Activated T-cell treated with anti-CD3 and anti-CD28 coated beads, Interleukin-2, amount 50 U/mL, for 72 hours (primary cell): ENCODE data around the gene AGRN. TPM values are rescaled to one million over a fixed set of nuclear protein-coding genes. Genes with fewer than 3 reads are reported as not detected.
"Not testable (repeated sequence)": the region's sequence is repeated elsewhere in the genome, so short reads cannot be mapped to it uniquely, and the experiment has no call there.

ENCODE experiments used
- ATAC-seq, 2 donors: fragments of 150-1000 bp; cut with Tn5 transposase; replicated peaks in 1 of 2; 2 replicates each; pipeline ENCODE4 v1.10.0; 2021; ENCODE audit warnings: moderate library complexity in 2 of 2, mild to moderate bottlenecking in 1 of 2
- DNase-seq, 2 donors: peaks; one replicate each; pipeline ENCODE4 v3.0.0; 2021 to 2022; ENCODE audit warnings: mixed read lengths in 1 of 2
- H3K27ac Mint-ChIP-seq: one replicate; pipeline ENCODE4 v1.8.0; 2022; ENCODE audit warnings: mild to moderate bottlenecking, moderate library complexity, mixed read lengths
- H3K27me3 Mint-ChIP-seq: one replicate; pipeline ENCODE4 v1.8.0; 2022; ENCODE audit warnings: low read depth, mixed read lengths
- H3K36me3 Mint-ChIP-seq, 2 donors: one replicate each; pipeline ENCODE4 v1.8.0; 2022; ENCODE audit warnings: mixed read lengths in 2 of 2, mild to moderate bottlenecking in 1 of 2; ENCODE audit not compliant: insufficient read depth in 2 of 2
- H3K4me1 Mint-ChIP-seq: one replicate; pipeline ENCODE4 v1.8.0; 2022; ENCODE audit warnings: low read depth, mixed read lengths
- H3K4me3 Mint-ChIP-seq, 2 donors: one replicate each; pipeline ENCODE4 v1.8.0; 2022; ENCODE audit warnings: mild to moderate bottlenecking in 2 of 2, mixed read lengths in 2 of 2, moderate library complexity in 2 of 2
- H3K9me3 Mint-ChIP-seq, 2 donors: one replicate each; pipeline ENCODE4 v1.8.0; 2022; ENCODE audit warnings: mixed read lengths in 2 of 2
- total RNA-seq, 2 donors: library from RNA; stranded (reverse); gene quantifications; one replicate each; pipeline ENCODE4 v1.2.3, GENCODE V29; 2022

AGRN gene
- total RNA-seq, 2 donors from 2014 or later: 69.0 to 112 TPM

DNA sequence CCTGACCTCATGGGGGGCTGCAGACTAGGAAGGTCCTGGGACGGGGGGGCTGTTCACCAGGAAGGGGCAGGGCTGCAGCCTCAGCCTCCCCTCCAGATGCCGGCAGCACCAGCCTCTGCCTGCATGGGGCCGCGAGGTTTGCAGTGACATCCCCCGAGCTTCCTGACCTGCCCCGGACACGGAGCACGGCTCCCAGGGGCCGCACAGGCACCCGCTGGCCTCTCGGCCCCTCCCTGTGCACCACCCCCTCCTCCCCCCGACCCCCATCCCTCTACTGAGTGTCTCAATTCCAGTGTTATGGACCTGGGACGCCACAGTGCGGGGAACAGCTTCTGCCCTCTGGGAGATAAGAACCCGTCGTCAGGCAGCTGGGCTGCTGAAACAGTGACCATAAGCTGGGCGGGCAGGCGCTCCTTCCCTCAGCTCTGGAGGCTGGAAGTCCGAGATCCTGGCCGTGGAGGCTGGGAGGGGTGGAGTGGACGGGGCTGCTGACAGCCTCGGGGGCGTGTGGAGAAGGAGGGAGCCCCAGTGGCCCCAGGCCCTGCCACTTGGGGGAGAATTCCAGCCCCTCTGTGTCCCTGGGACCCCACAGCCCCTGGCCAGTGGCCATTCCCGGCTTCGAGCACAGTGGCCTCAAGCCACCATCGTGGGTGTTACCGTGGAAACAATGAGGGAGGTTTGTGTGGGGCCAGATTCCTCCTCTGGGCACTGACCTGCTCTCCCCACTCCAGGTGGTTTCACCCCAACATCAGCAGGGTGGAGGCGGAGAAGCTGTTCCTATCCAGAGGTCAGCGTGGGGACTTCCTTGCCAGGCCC is 42.6 kb downstream of the AGRN start:
- Mint-ChIP-seq H3K27ac (peak overlapping the region; percentile 4), H3K27me3 (peaks cover 11% of the 10 kb centered on the region), H3K4me1 (peaks cover 55% of the 10 kb centered on the region), H3K4me3 (peak overlapping the region; percentile 75 to 95), H3K36me3 (peaks cover 0 to 23% of the 10 kb centered on the region in 2 donors), H3K9me3 (no peaks in the 10 kb centered on the region)
- ATAC-seq: no peak
- no peak for DNase-seq

DNA sequence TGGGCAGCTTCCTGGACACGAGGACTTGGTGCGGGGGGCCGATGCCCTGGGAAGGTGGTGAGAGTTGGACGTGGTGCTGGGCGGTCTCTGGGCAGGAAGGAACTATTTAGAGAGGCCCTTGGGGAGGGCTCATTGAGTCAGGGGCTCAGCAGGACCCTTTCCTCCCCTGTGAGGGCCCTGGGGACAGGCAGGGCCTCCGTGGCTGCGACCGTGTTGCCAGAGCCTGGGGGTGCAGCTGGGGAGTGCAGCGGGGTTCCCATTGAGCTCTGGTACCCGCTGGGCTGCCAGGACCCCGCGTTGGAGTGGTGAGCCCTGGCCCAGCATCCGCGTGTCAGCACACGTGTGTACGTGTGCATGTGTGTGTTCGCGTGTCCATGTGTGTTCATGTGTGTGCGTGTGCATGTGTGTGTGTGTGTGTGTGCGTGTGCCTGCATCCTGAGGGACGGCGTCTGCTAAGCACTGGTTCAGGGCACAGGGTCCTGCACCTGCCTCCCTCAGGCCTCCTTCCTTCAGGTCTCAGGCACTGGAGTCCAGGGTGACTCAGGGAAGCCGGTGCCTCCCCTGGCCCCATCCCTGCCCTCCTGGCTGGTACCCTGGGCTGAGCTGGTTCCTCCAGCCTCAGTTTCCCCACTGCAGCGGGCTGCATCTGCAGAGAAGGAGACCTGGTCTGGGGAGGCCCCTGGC is 43.5 kb downstream of the AGRN start:
- H3K27ac Mint-ChIP-seq: peak overlapping the region; percentile 4
- H3K27me3 Mint-ChIP-seq: peaks cover 5% of the 10 kb centered on the region
- H3K4me3 Mint-ChIP-seq: peak overlapping the region; percentile 75 to 95
- ATAC-seq (peak in 1 of 2 donors; percentile 2), DNase-seq (no peak)
- H3K9me3 Mint-ChIP-seq: no peaks in the 10 kb centered on the region
- peaks cover 0 to 23% of the 10 kb centered on the region in 2 donors for H3K36me3 Mint-ChIP-seq
- H3K4me1 Mint-ChIP-seq: peaks cover 56% of the 10 kb centered on the region

DNA sequence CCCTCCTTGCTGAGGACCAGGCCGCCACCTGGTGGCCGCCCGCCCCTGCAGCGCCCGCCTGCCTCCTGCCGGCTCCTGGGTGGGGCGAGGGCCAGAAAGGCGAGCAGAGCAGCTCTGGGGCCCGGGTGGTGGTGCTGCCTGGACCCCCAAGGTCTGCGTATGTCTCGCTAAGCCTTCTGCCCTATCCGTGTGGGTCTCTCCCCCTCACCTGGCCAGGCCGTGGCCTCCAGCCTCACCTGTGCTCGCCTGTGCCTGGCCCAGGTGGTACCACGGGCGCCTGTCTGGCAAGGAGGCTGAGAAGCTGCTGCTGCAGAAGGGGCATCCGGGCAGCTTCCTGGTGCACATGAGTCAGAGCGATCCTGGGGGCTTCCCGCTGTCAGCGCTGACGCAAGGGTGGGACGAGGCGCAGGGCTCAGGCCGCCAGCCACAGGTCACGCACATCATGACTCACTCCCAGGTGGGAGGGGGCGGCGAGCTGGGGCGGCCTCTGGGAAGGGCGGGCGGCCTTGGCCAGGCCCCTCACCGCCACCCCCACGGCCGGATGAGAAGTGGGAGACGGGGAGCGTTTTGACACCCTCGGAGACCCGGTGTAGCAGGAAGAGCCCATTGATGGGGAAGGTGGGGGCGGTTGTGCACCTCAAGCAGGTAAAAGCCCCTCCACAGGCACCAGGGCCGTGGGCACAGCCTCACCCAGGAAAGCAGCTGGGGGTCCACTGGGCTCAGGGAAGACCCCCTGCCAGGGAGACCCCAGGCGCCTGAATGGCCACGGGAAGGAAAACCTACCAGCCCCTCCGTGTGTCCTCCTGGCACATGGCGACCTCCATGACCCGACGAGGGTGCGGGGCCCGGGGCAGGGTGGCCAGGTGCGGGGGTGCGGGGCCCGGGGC is 44.3 kb downstream of the AGRN start:
- Mint-ChIP-seq H3K4me1 (peaks cover 52% of the 10 kb centered on the region), H3K36me3 (peaks cover 0 to 23% of the 10 kb centered on the region in 2 donors), H3K27ac (peak overlapping the region; percentile 27), H3K4me3 (peak overlapping the region; percentile 75 to 95), H3K27me3 (no peaks in the 10 kb centered on the region), H3K9me3 (no peaks in the 10 kb centered on the region)
- DNase-seq (peak; percentile 91 to 98), ATAC-seq (peak; percentile 76 to 78)

DNA sequence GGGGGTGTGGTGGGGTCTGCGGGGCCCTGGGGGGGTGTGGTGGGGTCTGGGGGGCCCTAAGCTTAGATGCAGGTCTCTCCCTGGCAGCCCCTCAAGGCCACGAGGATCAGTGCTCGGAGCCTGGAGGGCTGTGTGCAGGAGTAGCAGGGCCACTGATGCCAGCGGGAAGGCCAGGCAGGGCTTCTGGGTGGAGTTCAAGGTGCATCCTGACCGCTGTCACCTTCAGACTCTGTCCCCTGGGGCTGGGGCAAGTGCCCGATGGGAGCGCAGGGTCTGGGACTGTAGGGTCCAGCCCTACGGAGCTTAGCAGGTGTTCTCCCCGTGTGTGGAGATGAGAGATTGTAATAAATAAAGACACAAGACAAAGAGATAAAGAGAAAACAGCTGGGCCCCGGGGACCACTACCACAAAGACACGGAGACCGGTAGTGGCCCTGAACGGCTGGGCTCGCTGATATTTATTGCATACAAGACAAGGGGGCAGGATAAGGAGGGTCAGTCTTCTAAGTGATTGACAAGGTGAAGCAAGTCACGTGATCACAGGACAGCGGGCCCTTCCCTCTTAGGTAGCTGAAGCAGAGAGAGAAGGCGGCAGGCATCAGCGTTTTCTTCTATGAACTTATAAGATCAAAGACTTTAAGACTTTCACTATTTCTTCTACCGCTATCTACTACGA is 45.5 kb downstream of the AGRN start:
- H3K4me3 Mint-ChIP-seq: peak overlapping the region; percentile 73 to 88
- no peaks in the 10 kb centered on the region for H3K9me3 Mint-ChIP-seq
- H3K27me3 Mint-ChIP-seq: no peaks in the 10 kb centered on the region
- no peak for ATAC-seq
- H3K36me3 Mint-ChIP-seq: peaks cover 0 to 18% of the 10 kb centered on the region in 2 donors
- H3K27ac Mint-ChIP-seq: peak overlapping the region; percentile 6
- no peak for DNase-seq
- H3K4me1 Mint-ChIP-seq: peaks cover 47% of the 10 kb centered on the region

DNA sequence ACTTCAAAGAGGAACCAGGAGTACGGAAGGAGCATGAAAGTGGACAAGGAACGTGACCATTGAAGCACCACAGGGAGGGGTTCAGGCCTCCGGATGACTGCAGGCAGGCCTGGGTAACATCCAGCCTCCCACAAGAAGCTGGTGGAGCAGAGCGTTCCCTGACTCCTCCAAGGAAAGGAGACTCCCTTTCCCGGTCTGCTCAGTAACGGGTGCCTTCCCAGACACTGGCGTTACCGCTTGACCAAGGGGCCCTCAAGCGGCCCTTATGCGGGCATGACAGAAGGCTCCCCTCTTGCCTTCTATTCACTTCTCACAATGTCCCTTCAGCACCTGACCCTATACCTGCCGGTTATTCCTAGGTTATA is 46.0 kb downstream of the AGRN start:
- ATAC-seq, H3K9me3 Mint-ChIP-seq, H3K27me3 Mint-ChIP-seq, DNase-seq: not testable (repeated sequence)
- Mint-ChIP-seq H3K36me3 (peaks cover 0 to 15% of the 10 kb centered on the region in 2 donors), H3K27ac (peak overlapping the region; percentile 6), H3K4me3 (peak overlapping the region; percentile 73 to 88), H3K4me1 (peaks cover 43% of the 10 kb centered on the region)

DNA sequence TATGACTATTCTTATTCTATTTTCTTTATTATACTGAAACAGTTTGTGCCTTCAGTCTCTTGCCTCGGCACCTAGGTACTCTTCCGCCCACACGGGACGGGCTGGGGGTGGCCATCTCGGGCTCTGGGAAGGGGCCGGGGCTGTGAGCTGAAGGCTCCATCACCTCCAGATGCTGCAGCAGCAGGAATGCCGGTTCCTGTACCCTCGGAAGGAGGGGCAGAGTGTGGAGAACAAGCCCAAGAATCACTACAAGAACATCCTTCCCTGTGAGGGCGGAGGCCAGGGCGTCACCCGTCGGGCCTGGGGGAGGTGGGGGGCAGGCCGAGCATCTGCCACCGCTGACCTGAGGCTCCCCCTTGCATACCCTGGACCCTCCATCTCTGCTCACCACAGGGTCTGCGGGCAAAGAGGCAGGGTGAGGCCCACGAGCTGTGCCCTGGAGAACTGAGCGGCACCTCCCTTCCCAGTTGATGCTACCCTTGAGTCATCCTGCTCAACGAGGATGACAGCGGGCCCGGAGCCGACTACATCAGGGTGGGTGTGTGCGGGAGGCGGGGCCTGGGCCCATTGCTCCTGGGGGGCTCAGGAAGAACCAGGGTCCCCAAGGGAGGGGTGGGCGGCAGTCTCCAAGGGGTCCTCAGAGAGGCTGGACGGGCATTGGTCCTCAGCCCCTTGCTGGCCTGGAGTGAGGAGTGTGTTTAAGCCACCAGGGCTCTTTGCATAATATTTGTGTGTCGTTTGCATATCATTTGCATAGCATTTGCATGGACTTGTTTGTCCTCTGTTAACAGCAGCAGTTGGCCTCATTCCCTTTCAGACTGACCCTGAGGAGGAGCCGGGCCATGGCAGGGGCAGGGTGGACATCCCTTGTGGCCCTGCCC is 46.7 kb downstream of the AGRN start:
- ATAC-seq (no peak), DNase-seq (peak in 1 of 2 donors; percentile 54)
- Mint-ChIP-seq H3K27me3 (no peaks in the 10 kb centered on the region), H3K4me3 (peak overlapping the region; percentile 51 to 73), H3K4me1 (peaks cover 38% of the 10 kb centered on the region), H3K9me3 (no peaks in the 10 kb centered on the region), H3K36me3 (peaks cover 0 to 11% of the 10 kb centered on the region in 2 donors), H3K27ac (no peak overlapping the region)

DNA sequence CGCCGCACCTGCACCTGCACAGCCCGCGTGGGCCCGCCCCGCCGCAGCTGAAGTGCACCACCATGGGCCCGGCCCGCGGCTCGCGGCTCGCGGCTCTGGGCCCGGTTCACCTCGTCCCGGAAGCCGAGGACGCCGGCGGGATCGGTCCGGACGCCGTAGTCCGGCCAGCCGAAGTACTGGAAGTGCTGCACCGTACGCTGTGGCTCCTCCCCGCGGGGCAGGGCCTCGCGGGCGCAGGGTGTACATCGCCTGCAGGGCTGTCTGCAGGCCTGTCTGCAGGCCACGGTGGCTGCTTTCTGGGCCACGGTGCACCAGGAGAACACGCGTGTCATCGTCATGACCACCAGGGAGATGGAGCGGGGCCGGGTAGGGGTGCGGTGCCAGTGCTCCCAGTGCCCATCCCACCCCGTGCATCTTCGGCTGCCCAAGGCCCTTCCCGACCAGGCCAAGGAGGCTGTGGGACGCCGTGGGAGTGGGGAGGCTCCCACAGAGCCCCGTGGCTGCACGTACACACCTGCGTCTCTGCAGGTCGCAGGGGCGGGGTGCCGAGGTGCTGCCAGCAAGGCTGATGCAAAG is 47.5 kb downstream of the AGRN start:
- Mint-ChIP-seq H3K4me1 (peaks cover 36% of the 10 kb centered on the region), H3K27me3 (no peaks in the 10 kb centered on the region), H3K9me3 (no peaks in the 10 kb centered on the region), H3K36me3 (peaks cover 0 to 9% of the 10 kb centered on the region in 2 donors), H3K27ac (no peak overlapping the region), H3K4me3 (peak overlapping the region in 1 of 2 donors; percentile 89)
- DNase-seq: no peak
- no peak for ATAC-seq

DNA sequence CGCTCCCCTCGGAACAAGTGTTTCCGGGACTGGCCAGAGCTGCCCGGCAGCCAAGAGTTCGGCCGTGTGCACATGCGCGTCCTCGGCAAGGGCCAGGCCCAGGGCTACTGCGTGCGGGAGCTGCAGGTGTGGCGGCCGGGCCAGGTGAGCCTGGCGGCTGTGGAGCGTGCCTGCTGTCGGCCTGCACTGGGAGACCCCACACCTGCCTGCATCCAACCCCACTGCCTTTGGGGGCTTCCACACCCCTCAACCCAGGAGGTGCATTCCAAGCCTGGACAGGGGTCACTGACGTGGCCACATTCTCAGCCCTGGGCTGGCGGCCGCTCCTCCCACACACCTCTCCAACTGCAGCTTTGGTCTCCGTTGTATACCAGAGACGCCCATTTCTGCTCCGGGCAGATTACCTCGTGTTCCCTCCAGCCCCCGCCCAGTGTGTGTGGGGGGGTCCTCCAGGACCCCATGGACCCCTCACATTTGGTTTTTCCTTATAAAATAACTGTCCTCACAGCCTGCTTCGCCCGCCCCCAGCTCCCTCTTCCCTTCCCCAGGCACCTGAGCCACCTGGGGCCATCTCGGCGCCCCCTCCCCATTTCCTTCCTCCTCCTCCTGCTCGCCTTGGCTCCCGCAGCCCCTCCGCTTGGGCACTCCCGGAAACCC is 48.1 kb downstream of the AGRN start:
- H3K27ac Mint-ChIP-seq: no peak overlapping the region
- ATAC-seq (no peak), DNase-seq (no peak)
- H3K4me3 Mint-ChIP-seq: peak overlapping the region; percentile 78 to 89
- H3K36me3 Mint-ChIP-seq: peaks cover 0 to 7% of the 10 kb centered on the region in 2 donors
- no peaks in the 10 kb centered on the region for H3K9me3 Mint-ChIP-seq
- H3K4me1 Mint-ChIP-seq: peaks cover 32% of the 10 kb centered on the region
- no peaks in the 10 kb centered on the region for H3K27me3 Mint-ChIP-seq

DNA sequence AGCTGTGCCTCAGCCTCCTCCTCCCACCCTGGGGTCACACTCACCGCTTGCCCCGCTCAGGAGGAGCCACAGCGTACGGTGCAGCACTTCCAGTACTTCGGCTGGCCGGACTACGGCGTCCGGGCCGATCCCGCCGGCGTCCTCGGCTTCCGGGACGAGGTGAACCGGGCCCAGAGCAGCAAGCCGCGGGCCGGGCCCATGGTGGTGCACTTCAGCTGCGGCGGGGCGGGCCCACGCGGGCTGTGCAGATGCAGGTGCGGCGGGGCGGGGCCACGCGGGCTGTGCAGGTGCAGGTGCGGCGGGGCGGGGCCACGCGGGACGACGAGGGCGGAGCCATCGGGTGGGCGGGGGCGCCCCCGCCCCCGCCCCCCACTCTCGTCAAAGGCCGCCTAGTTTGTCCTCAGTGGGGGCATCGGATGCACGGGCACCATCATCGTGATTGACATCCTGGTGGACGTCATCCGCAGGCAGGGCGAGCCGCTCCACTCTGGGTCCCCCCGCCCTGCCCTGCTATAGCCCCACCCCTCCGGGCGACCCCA is 48.7 kb downstream of the AGRN start:
- ATAC-seq (peak; percentile 21 to 23), DNase-seq (peak; percentile 51 to 73)
- Mint-ChIP-seq H3K27me3 (no peaks in the 10 kb centered on the region), H3K9me3 (no peaks in the 10 kb centered on the region), H3K36me3 (peaks cover 0 to 7% of the 10 kb centered on the region in 2 donors), H3K4me3 (peak overlapping the region; percentile 78 to 89), H3K4me1 (peaks cover 28% of the 10 kb centered on the region), H3K27ac (no peak overlapping the region)

DNA sequence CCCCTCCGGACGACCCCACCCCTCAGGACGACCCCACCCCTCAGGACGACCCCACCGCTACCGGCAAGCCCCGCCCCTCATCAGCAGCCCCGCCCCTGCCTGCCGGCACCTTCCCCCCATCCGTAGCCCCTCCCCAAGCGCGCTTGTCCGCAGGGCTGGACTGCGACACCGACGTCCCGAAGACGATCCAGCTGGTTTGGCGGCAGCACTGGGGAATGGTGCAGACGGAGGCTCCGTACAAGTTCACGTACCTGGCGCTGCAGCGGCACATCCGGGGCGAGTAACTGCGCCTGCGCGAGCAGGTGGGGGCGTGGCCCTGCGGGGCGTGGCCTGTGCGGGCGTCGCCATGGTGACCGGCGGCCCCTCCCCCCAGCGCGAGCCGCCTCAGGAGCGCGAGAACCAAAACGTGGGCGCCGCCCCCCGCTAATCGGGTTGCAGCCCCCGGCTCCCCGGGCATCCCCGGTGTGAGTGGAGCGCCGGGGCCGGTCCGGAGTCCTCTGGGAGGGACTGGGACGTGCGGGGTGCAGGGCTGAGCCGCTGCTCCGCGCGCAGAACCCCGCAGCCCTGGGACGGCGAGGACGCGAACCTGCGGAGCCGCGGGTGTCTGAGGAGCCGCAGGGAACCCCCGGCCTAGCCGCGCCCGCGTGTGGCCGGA is 49.3 kb downstream of the AGRN start:
- no peak overlapping the region for H3K27ac Mint-ChIP-seq
- peak; percentile 43 to 47 for ATAC-seq
- H3K4me1 Mint-ChIP-seq: peaks cover 26% of the 10 kb centered on the region
- no peaks in the 10 kb centered on the region for H3K27me3 Mint-ChIP-seq
- H3K9me3 Mint-ChIP-seq: no peaks in the 10 kb centered on the region
- peak; percentile 89 to 91 for DNase-seq
- H3K4me3 Mint-ChIP-seq: peak overlapping the region; percentile 65 to 89
- H3K36me3 Mint-ChIP-seq: peaks cover 0 to 7% of the 10 kb centered on the region in 2 donors
